Large intestine (tissue), 3 donors: ENCODE results near the gene GOLIM4. TPM values are rescaled to one million over a fixed set of nuclear protein-coding genes. Genes with fewer than 3 reads are reported as not detected.
"Not testable (repeated sequence)": the region's sequence is repeated elsewhere in the genome, so short reads cannot be mapped to it uniquely, and the experiment has no call there.

Source experiments
- DNase-seq, 2 donors: peaks; one replicate each; pipeline versions ENCODE4 v3.0.0 to v3.0.0-alpha.2; 2013
- H3K27ac ChIP-seq: one replicate; pipeline ENCODE4 v1.5.1; 2013; ENCODE audit warnings: low read length
- H3K27me3 ChIP-seq: 2 replicates; pipeline ENCODE4 v1.6.1; 2013; ENCODE audit warnings: low read length; ENCODE audit not compliant: control insufficient read depth, insufficient read depth
- H3K36me3 ChIP-seq: 2 replicates; pipeline ENCODE4 v1.6.1; 2013; ENCODE audit warnings: low read length; ENCODE audit not compliant: control insufficient read depth, insufficient read depth
- H3K4me1 ChIP-seq: one replicate; pipeline ENCODE4 v1.6.1; 2013; ENCODE audit warnings: low read length; ENCODE audit not compliant: control insufficient read depth, insufficient read depth
- H3K4me3 ChIP-seq: one replicate; pipeline ENCODE4 v1.5.1; 2013; ENCODE audit warnings: low read length
- H3K9me3 ChIP-seq: one replicate; pipeline ENCODE4 v1.6.1; 2013; ENCODE audit warnings: mild to moderate bottlenecking, low read depth, low read length, moderate library complexity; ENCODE audit not compliant: control insufficient read depth
- WGBS: methylation state at CpG from one replicate; pipeline ENCODE4 v1.1.5; 2013; ENCODE audit warnings: low lambda C conversion rate; ENCODE audit not compliant: insufficient coverage; 5-methylcytosine and 5-hydroxymethylcytosine counted together
- polyA plus RNA-seq: library from polyadenylated mRNA; unstranded; fragments of 120-200 nt; gene quantifications from one replicate; pipeline ENCODE4 v1.2.1, GENCODE V29; 2013

The GOLIM4 gene
- polyA plus RNA-seq, 1 donor, result 94.8 TPM

DNA sequence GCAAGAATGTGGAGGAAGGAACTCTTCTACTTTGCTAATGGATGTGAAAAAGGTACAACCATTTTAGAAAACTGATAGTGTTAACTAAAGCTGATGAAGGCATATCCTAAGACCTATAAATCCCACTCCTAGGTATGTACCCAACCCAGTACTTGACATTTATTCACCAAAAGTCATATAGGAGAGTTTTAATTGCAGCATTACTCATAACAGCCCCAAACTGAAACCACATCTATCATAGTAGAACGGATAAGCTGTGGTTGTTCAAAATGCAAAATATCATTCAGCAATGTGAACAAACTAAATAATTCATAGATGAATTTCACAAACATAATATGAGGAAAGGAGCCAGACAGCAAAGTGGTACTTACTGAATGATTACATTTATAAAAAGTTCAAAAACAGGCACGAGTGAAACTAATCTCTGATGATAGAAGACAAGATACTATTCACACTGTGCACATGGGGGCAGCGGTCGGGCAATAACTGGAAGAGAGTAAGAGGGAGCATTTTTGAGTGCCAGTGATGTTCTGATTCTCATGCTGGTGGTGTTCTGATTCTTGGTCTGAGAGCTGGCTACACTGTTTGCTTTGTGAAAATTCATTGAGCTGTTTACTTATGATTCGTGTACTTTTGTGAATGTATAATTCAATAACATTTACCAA is 34.3 kb downstream of the GOLIM4 start:
- 67% methylated on average over 1 of the region's 5 CpGs for WGBS
- H3K9me3 ChIP-seq, result peaks cover 5% of the 10 kb centered on the region
- H3K4me3 ChIP-seq, result no peak overlapping the region
- H3K4me1 ChIP-seq, result peaks cover 11% of the 10 kb centered on the region
- H3K36me3 ChIP-seq, result no peaks in the 10 kb centered on the region
- no peaks in the 10 kb centered on the region for H3K27me3 ChIP-seq
- H3K27ac ChIP-seq, result no peak overlapping the region
- DNase-seq, result no peak

GRCh38 chr3:168060317-168060716 is 35.4 kb downstream of the GOLIM4 start:
- no CpG with 5 or more reads among the region's 3 CpGs for WGBS
- Histone ChIP-seq H3K4me3 (no peak overlapping the region), H3K36me3 (no peaks in the 10 kb centered on the region), H3K27me3 (no peaks in the 10 kb centered on the region), H3K9me3 (peaks cover 9% of the 10 kb centered on the region), H3K27ac (no peak overlapping the region), H3K4me1 (peaks cover 18% of the 10 kb centered on the region)
- no peak for DNase-seq

GRCh38 chr3:168058481-168058880 is 37.2 kb downstream of the GOLIM4 start:
- no peak overlapping the region for H3K27ac ChIP-seq
- 80% methylated on average over 1 of the region's 2 CpGs for WGBS

DNA sequence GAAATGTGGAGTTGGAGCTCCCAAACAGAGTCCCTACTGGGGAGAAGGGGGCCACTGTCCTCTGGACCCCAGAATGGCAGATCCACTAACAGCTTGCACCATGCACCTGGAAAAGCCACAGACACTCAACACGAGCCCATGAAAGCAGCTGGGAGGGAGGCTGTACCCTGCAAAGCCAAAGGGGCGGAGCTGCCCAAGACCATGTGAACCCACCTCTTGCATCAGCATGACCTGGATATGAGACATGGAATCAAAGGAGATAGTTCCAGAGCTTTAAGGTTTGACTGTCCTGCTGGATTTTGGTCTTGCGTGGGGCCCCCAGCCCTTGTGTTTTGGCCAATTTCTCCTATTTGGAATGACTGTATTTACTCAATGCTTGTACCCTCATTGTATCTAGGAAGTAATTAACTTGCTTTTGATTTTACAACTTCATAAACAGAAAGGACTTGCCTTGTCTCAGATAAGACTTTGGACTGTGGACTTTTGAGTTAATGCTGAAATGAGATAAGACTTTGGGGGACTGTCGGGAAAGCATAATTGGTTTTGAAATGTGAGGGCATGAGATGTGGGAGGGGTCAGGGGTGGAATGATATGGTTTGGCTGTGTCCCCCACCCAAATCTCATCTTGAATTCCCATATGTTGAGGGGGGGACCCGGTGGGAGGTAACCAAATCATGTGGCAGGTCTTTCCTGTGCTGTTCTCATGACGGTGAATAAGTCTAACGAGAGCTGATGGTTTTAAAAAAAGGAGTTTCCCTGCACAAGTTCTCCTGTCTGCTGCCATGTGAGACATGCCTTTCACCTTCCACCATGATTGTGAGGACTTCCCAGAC is 39.1 kb downstream of the GOLIM4 start:
- H3K36me3 ChIP-seq, H3K27me3 ChIP-seq, H3K4me3 ChIP-seq: not testable (repeated sequence)
- WGBS, result no CpG with 5 or more reads among the region's 7 CpGs
- Histone ChIP-seq H3K9me3 (peaks cover 10% of the 10 kb centered on the region), H3K27ac (peak overlapping the region; percentile 61), H3K4me1 (peaks cover 19% of the 10 kb centered on the region)
- DNase-seq, result peak; percentile 64 to 90

More at GRCh38 chr3:168058481-168058880, 37.2 kb downstream of the GOLIM4 start:
- Histone ChIP-seq H3K9me3 (peaks cover 10% of the 10 kb centered on the region), H3K36me3 (no peaks in the 10 kb centered on the region), H3K27me3 (no peaks in the 10 kb centered on the region), H3K4me3 (no peak overlapping the region), H3K4me1 (peaks cover 19% of the 10 kb centered on the region)
- no peak for DNase-seq

- Histone ChIP-seq H3K27me3 (no peaks in the 10 kb centered on the region), H3K36me3 (no peaks in the 10 kb centered on the region), H3K27ac (peak overlapping the region; percentile 61), H3K4me3 (no peak overlapping the region), H3K9me3 (peaks cover 10% of the 10 kb centered on the region), H3K4me1 (peaks cover 24% of the 10 kb centered on the region)
- 93% methylated on average over 2 of the region's 5 CpGs for WGBS
- DNase-seq, result no peak
Observed at GRCh38 chr3:168054447-168054846, 41.3 kb downstream of the GOLIM4 start.

- Histone ChIP-seq H3K4me1 (peaks cover 30% of the 10 kb centered on the region), H3K4me3 (no peak overlapping the region), H3K36me3 (no peaks in the 10 kb centered on the region), H3K27ac (no peak overlapping the region), H3K27me3 (no peaks in the 10 kb centered on the region), H3K9me3 (peaks cover 10% of the 10 kb centered on the region)
- DNase-seq, result no peak
- 83% methylated on average over 1 of the region's 2 CpGs for WGBS
Observed at GRCh38 chr3:168053115-168053514, 42.6 kb downstream of the GOLIM4 start.

GRCh38 chr3:168052515-168052914 is 43.2 kb downstream of the GOLIM4 start:
- peak overlapping the region; percentile 59 for H3K27ac ChIP-seq
- no peak for DNase-seq
- WGBS, result 20% methylated on average over 1 of the region's 2 CpGs

GRCh38 chr3:168051531-168052471 is 43.9 kb downstream of the GOLIM4 start:
- DNase-seq, result peak in 1 of 2 donors; percentile 54
- no peaks in the 10 kb centered on the region for H3K27me3 ChIP-seq
- H3K4me3 ChIP-seq, result no peak overlapping the region
- H3K9me3 ChIP-seq, result peaks cover 5% of the 10 kb centered on the region
- peaks cover 25% of the 10 kb centered on the region for H3K4me1 ChIP-seq
- peak overlapping the region; percentile 59 for H3K27ac ChIP-seq
- 69% methylated on average over 5 of the region's 9 CpGs for WGBS
- no peaks in the 10 kb centered on the region for H3K36me3 ChIP-seq

More at GRCh38 chr3:168052515-168052914, 43.2 kb downstream of the GOLIM4 start:
- no peak overlapping the region for H3K4me3 ChIP-seq
- H3K4me1 ChIP-seq, result peaks cover 28% of the 10 kb centered on the region
- no peaks in the 10 kb centered on the region for H3K27me3 ChIP-seq
- H3K9me3 ChIP-seq, result peaks cover 8% of the 10 kb centered on the region
- no peaks in the 10 kb centered on the region for H3K36me3 ChIP-seq

DNA sequence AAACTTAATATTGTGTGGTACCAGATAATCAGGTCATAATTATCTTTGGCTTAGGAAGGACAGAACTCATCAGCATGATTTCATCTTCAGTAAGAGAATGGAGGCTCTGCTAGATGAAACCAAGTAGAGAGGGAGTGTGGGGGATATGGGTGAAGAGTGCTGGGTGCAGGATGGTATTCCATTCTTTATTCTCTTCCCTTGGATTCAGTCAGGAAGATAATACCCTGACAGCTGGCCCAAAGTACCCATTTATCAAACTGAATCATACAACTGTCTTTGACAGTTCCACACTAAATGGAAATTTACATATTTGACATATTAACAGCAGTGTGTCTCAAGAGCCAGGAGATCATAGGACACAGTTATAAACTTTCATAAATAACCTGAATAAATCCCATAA is 44.7 kb downstream of the GOLIM4 start:
- Histone ChIP-seq H3K27me3 (no peaks in the 10 kb centered on the region), H3K27ac (peak overlapping the region; percentile 59), H3K36me3 (no peaks in the 10 kb centered on the region), H3K4me1 (peaks cover 20% of the 10 kb centered on the region), H3K4me3 (no peak overlapping the region), H3K9me3 (peaks cover 5% of the 10 kb centered on the region)
- peak in 1 of 2 donors; percentile 49 for DNase-seq

GRCh38 chr3:168049367-168049974 is 46.3 kb downstream of the GOLIM4 start:
- no peaks in the 10 kb centered on the region for H3K36me3 ChIP-seq
- 96% methylated on average over 3 of the region's 6 CpGs for WGBS
- no peaks in the 10 kb centered on the region for H3K27me3 ChIP-seq
- H3K4me1 ChIP-seq, result peaks cover 14% of the 10 kb centered on the region
- H3K4me3 ChIP-seq, result no peak overlapping the region
- no peak for DNase-seq
- no peak overlapping the region for H3K27ac ChIP-seq
- no peaks in the 10 kb centered on the region for H3K9me3 ChIP-seq
